Suprapubic skin (tissue), 4 donors: ENCODE results near the gene RPS6KA2. TPM values are rescaled to one million over a fixed set of nuclear protein-coding genes. Genes with fewer than 3 reads are reported as not detected.
A peak's percentile ranks its signal among the peaks of the same experiment; 100 is the strongest.

Experiments used
- DNase-seq, 2 donors: peaks; one replicate each; pipeline ENCODE4 v3.0.0-alpha.2; 2019; ENCODE audit warnings: low spot score in 2 of 2
- H3K27ac ChIP-seq: fragments of 200-600 bp; sonication (generic); one replicate; pipeline ENCODE4 v1.5.1; 2019
- H3K27me3 ChIP-seq: fragments of 200-600 bp; sonication (generic); one replicate; pipeline ENCODE4 v1.5.1; 2019
- H3K36me3 ChIP-seq: fragments of 200-600 bp; sonication (generic); one replicate; pipeline ENCODE4 v1.5.1; 2019
- H3K4me1 ChIP-seq: fragments of 200-600 bp; sonication (generic); one replicate; pipeline ENCODE4 v1.5.1; 2019
- H3K4me3 ChIP-seq: fragments of 200-600 bp; sonication (generic); one replicate; pipeline ENCODE4 v1.5.1; 2019; ENCODE audit warnings: mild to moderate bottlenecking
- H3K9me3 ChIP-seq: fragments of 200-600 bp; sonication (generic); one replicate; pipeline ENCODE4 v1.5.1; 2019
- CTCF ChIP-seq, 2 donors: fragments of 200-600 bp in 1 of 2; fragments of 450-650 bp in 1 of 2; sonication (generic) in 1 of 2; IDR thresholded peaks; one replicate each; pipeline ENCODE4 v1.5.1; 2016 to 2019; ENCODE audit warnings: antibody characterized with exemption in 2 of 2, mild to moderate bottlenecking in 1 of 2, moderate library complexity in 1 of 2
- EP300 ChIP-seq: sonication (generic); formaldehyde crosslinking; IDR thresholded peaks from one replicate; pipeline ENCODE4 v1.6.1; 2017; ENCODE audit warnings: antibody characterized with exemption
- POLR2A ChIP-seq, 2 donors: fragments of 450-650 bp; IDR thresholded peaks; one replicate each; pipeline ENCODE4 v1.6.1; 2017; ENCODE audit warnings: antibody characterized with exemption in 2 of 2, mild to moderate bottlenecking in 2 of 2, moderate library complexity in 2 of 2
- POLR2AphosphoS5 ChIP-seq, 3 donors: sonication (generic); formaldehyde crosslinking; IDR thresholded peaks; one replicate each; pipeline ENCODE4 v1.6.1; 2017; ENCODE audit warnings: antibody characterized with exemption in 3 of 3
- WGBS: methylation state at CpG from one replicate; pipeline ENCODE4 v1.1.5; 2018; 5-methylcytosine and 5-hydroxymethylcytosine counted together
- total RNA-seq, 4 donors: library from RNA; depleted of rRNA; stranded (reverse); fragments of >200 nt; gene quantifications; one replicate each; pipeline ENCODE4 v1.1.0, GENCODE V29; 2016

The RPS6KA2 gene
- total RNA-seq, 4 donors from 2014 or later: 24.2 to 38.5 (median 32.3) TPM

GRCh38 chr6:166638573-166638964 lies 11.5 kb upstream of the RPS6KA2 start:
- no peaks in the 10 kb centered on the region for H3K36me3 ChIP-seq
- H3K27me3 ChIP-seq: no peaks in the 10 kb centered on the region
- no peak for DNase-seq
- peaks cover 34% of the 10 kb centered on the region for H3K4me1 ChIP-seq
- H3K4me3 ChIP-seq: no peak overlapping the region
- no peaks in the 10 kb centered on the region for H3K9me3 ChIP-seq
- TF ChIP-seq POLR2A (IDR thresholded peaks at IDR 0.05) (no peak), CTCF (IDR thresholded peaks at IDR 0.05) (no peak), POLR2AphosphoS5 (IDR thresholded peaks at IDR 0.05) (no peak), EP300 (no peak)
- 75% methylated on average over 7 of the region's 7 CpGs for WGBS
- H3K27ac ChIP-seq: no peak overlapping the region

- no peaks in the 10 kb centered on the region for H3K36me3 ChIP-seq
- H3K27ac ChIP-seq: no peak overlapping the region
- no peak overlapping the region for H3K4me3 ChIP-seq
- H3K4me1 ChIP-seq: peaks cover 34% of the 10 kb centered on the region
- WGBS: 89% methylated on average over 29 of the region's 29 CpGs
- DNase-seq: no peak
- no peaks in the 10 kb centered on the region for H3K27me3 ChIP-seq
- TF ChIP-seq POLR2A (IDR thresholded peaks at IDR 0.05) (no peak), CTCF (IDR thresholded peaks at IDR 0.05) (no peak), EP300 (no peak), POLR2AphosphoS5 (IDR thresholded peaks at IDR 0.05) (no peak)
- no peaks in the 10 kb centered on the region for H3K9me3 ChIP-seq
These were observed 10.9 kb upstream of the RPS6KA2 start for GRCh38 chr6:166637812-166638572.

GRCh38 chr6:166636934-166637333 lies 9.9 kb upstream of the RPS6KA2 start:
- H3K4me1 ChIP-seq: peaks cover 34% of the 10 kb centered on the region
- H3K27ac ChIP-seq: no peak overlapping the region
- H3K36me3 ChIP-seq: no peaks in the 10 kb centered on the region
- H3K9me3 ChIP-seq: no peaks in the 10 kb centered on the region
- H3K4me3 ChIP-seq: no peak overlapping the region
- WGBS: 72% methylated on average over 8 of the region's 10 CpGs
- TF ChIP-seq EP300: no peak
- no peak for TF ChIP-seq CTCF (IDR thresholded peaks at IDR 0.05)
- TF ChIP-seq POLR2AphosphoS5 (IDR thresholded peaks at IDR 0.05): no peak
- no peak for TF ChIP-seq POLR2A (IDR thresholded peaks at IDR 0.05)
- DNase-seq: peak in 1 of 2 donors; percentile 69
- no peaks in the 10 kb centered on the region for H3K27me3 ChIP-seq

- DNase-seq: peak in 1 of 2 donors; percentile 53
- Histone ChIP-seq H3K27ac (no peak overlapping the region), H3K36me3 (no peaks in the 10 kb centered on the region), H3K9me3 (no peaks in the 10 kb centered on the region), H3K4me1 (peaks cover 34% of the 10 kb centered on the region), H3K27me3 (no peaks in the 10 kb centered on the region), H3K4me3 (no peak overlapping the region)
- TF ChIP-seq CTCF (IDR thresholded peaks at IDR 0.05) (no peak), POLR2A (IDR thresholded peaks at IDR 0.05) (no peak), POLR2AphosphoS5 (IDR thresholded peaks at IDR 0.05) (no peak), EP300 (no peak)
- WGBS: 47% methylated on average over 6 of the region's 6 CpGs
These were observed 9.3 kb upstream of the RPS6KA2 start for GRCh38 chr6:166636191-166636933.
